ENCODE results near the gene GOLM1. TPM values are rescaled to one million over a fixed set of nuclear protein-coding genes. Genes with fewer than 3 reads are reported as not detected.
A peak's percentile ranks its signal among the peaks of the same experiment; 100 is the strongest.

Gene GOLM1
- total RNA-seq, 4 donors from 2014 or later, result 2.0 to 13.6 (median 4.3) TPM

- TF ChIP-seq, protein P1, sequence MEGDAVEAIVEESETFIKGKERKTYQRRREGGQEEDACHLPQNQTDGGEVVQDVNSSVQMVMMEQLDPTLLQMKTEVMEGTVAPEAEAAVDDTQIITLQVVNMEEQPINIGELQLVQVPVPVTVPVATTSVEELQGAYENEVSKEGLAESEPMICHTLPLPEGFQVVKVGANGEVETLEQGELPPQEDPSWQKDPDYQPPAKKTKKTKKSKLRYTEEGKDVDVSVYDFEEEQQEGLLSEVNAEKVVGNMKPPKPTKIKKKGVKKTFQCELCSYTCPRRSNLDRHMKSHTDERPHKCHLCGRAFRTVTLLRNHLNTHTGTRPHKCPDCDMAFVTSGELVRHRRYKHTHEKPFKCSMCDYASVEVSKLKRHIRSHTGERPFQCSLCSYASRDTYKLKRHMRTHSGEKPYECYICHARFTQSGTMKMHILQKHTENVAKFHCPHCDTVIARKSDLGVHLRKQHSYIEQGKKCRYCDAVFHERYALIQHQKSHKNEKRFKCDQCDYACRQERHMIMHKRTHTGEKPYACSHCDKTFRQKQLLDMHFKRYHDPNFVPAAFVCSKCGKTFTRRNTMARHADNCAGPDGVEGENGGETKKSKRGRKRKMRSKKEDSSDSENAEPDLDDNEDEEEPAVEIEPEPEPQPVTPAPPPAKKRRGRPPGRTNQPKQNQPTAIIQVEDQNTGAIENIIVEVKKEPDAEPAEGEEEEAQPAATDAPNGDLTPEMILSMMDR (IDR thresholded peaks at IDR 0.05), result no peak
- TF ChIP-seq POLR2A (IDR thresholded peaks at IDR 0.05), result no peak
- no peak for DNase-seq
Observed at GRCh38 chr9:86116425-86116824, 17.1 kb upstream of the GOLM1 start.

GRCh38 chr9:86115886-86116285, 16.5 kb upstream of the GOLM1 start:
- no peaks in the 10 kb centered on the region for H3K4me1 ChIP-seq
- TF ChIP-seq POLR2A (IDR thresholded peaks at IDR 0.05), result no peak
- TF ChIP-seq, protein P1 (IDR thresholded peaks at IDR 0.05), result no peak
- H3K9me3 ChIP-seq, result no peaks in the 10 kb centered on the region
- intact Hi-C loops (cut with DNase I), result no loop called here
- no peak for DNase-seq
- H3K27ac ChIP-seq, result no peak overlapping the region
- 83 to 93% methylated on average over 6 to 9 of the region's 9 CpGs for WGBS, 2 donors
- no peak overlapping the region for H3K4me3 ChIP-seq
- H3K36me3 ChIP-seq, result no peaks in the 10 kb centered on the region
- H3K27me3 ChIP-seq, result no peaks in the 10 kb centered on the region

More at GRCh38 chr9:86116425-86116824, 17.1 kb upstream of the GOLM1 start:
- intact Hi-C loops (cut with DNase I), result no loop called here
- Histone ChIP-seq H3K27ac (no peak overlapping the region), H3K27me3 (no peaks in the 10 kb centered on the region), H3K36me3 (no peaks in the 10 kb centered on the region), H3K4me3 (no peak overlapping the region), H3K9me3 (no peaks in the 10 kb centered on the region), H3K4me1 (no peaks in the 10 kb centered on the region)
- 69 to 77% methylated on average over 9 of the region's 9 CpGs for WGBS, 2 donors

- Histone ChIP-seq H3K4me1 (no peaks in the 10 kb centered on the region), H3K27me3 (no peaks in the 10 kb centered on the region), H3K9me3 (no peaks in the 10 kb centered on the region), H3K27ac (no peak overlapping the region), H3K36me3 (no peaks in the 10 kb centered on the region), H3K4me3 (no peak overlapping the region)
- TF ChIP-seq, protein P1 (IDR thresholded peaks at IDR 0.05), result no peak
- DNase-seq, result no peak
- intact Hi-C loops (cut with DNase I), result no loop called here
- WGBS, 2 donors, result 80% methylated on average over 4 of the region's 5 CpGs; no CpG with 5 or more reads in 1 of the 2 donors
Observed at GRCh38 chr9:86112057-86112456, 12.7 kb upstream of the GOLM1 start.

- TF ChIP-seq, protein P1 (IDR thresholded peaks at IDR 0.05), result no peak
- TF ChIP-seq POLR2A (IDR thresholded peaks at IDR 0.05), result no peak
- intact Hi-C loops (cut with DNase I), result no loop called here
- no peaks in the 10 kb centered on the region for H3K9me3 ChIP-seq
- no peak for DNase-seq
- no peak overlapping the region for H3K4me3 ChIP-seq
- peaks cover 2 to 22% (median 9%) of the 10 kb centered on the region in 3 donors for H3K4me1 ChIP-seq
- no peaks in the 10 kb centered on the region for H3K36me3 ChIP-seq
- peaks cover 0 to 17% (median 0%) of the 10 kb centered on the region in 4 donors for H3K27me3 ChIP-seq
- H3K27ac ChIP-seq, result no peak overlapping the region
- 71 to 100% methylated on average over 1 of the region's 3 CpGs for WGBS, 2 donors
Observed at GRCh38 chr9:86102626-86103025, 3.3 kb upstream of the GOLM1 start.

DNA sequence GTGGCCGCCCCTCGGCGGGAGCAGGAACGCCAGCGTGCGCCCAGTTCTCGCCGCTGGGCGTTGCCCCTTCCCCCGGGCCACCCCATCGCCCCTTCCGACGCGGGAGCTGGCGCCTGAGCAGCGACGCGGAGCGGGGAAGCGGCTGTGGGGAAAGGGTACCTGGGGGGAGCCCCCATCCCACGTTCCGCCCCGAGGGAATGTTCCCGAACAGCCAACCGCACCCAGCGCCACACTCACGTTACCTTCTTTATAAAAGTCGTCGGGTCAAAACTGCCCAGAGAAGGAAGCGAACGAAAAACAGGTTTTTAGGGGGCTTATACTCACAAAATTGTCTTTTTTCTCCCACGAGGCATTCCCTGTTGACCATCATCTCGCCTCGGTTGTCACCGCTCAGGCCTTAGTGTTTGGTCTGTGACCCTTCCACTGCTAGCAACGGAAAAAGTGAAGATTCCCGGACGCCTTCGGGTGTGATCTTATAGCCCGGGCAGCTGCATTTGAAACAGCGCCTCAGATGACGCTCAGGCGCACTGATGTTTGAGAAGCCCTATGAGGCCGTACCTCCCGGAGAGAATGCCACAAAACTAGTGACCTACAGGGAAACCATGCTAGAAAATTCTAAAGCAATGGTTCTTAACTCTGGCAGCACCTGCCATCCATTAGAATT, 475 bp upstream of the GOLM1 start:
- Histone ChIP-seq H3K27ac (peak overlapping the region; percentile 56 to 89 (median 71)), H3K9me3 (no peaks in the 10 kb centered on the region), H3K4me1 (peaks cover 2 to 22% (median 9%) of the 10 kb centered on the region in 3 donors), H3K36me3 (no peaks in the 10 kb centered on the region), H3K27me3 (peaks cover 0 to 17% (median 0%) of the 10 kb centered on the region in 4 donors), H3K4me3 (peak overlapping the region; percentile 47 to 82 (median 67))
- WGBS, 2 donors, result 1 to 2% methylated on average over 14 to 15 of the region's 45 CpGs
- no peak for DNase-seq
- intact Hi-C loops (cut with DNase I), result no loop called here
- TF ChIP-seq POLR2A (IDR thresholded peaks at IDR 0.05), result no peak
- TF ChIP-seq, protein P1 (IDR thresholded peaks at IDR 0.05), result no peak

Measured in esophagus squamous epithelium (tissue), 5 donors.